Stimulated activated CD8-positive, alpha-beta memory T cell treated with anti-CD3 and anti-CD28 coated beads, Interleukin-15, amount 100 ng/mL, for 1 hour (primary cell): ENCODE measurements around the gene IQGAP1.
"Not testable (repeated sequence)": the region's sequence is repeated elsewhere in the genome, so short reads cannot be mapped to it uniquely, and the experiment has no call there.

Source experiments
- DNase-seq: peaks from one replicate; pipeline ENCODE4 v3.0.0-alpha.2; 2020; ENCODE audit warnings: low read depth

Gene IQGAP1

GRCh38 chr15:90411176-90411575 is 23.1 kb downstream of the IQGAP1 start:
- no peak for DNase-seq

- no peak for DNase-seq
Observed at GRCh38 chr15:90412356-90413194, 24.5 kb downstream of the IQGAP1 start.

- no peak for DNase-seq
Observed at GRCh38 chr15:90413411-90414379, 25.7 kb downstream of the IQGAP1 start.

GRCh38 chr15:90414408-90415028 is 26.5 kb downstream of the IQGAP1 start:
- DNase-seq, result no peak

GRCh38 chr15:90416052-90416451 is 28.0 kb downstream of the IQGAP1 start:
- DNase-seq, result not testable (repeated sequence)

GRCh38 chr15:90418627-90419026 is 30.6 kb downstream of the IQGAP1 start:
- no peak for DNase-seq

GRCh38 chr15:90419206-90419605 is 31.2 kb downstream of the IQGAP1 start:
- no peak for DNase-seq

- no peak for DNase-seq
Observed at GRCh38 chr15:90419738-90420406, 31.8 kb downstream of the IQGAP1 start.

GRCh38 chr15:90420451-90420850 is 32.4 kb downstream of the IQGAP1 start:
- DNase-seq, result no peak

GRCh38 chr15:90421527-90421926 is 33.5 kb downstream of the IQGAP1 start:
- DNase-seq, result no peak

GRCh38 chr15:90422043-90422442 is 34.0 kb downstream of the IQGAP1 start:
- no peak for DNase-seq

GRCh38 chr15:90422936-90423335 is 34.9 kb downstream of the IQGAP1 start:
- DNase-seq, result no peak

- no peak for DNase-seq
Observed at GRCh38 chr15:90423801-90424319, 35.8 kb downstream of the IQGAP1 start.

GRCh38 chr15:90425726-90426346 is 37.8 kb downstream of the IQGAP1 start:
- no peak for DNase-seq

- DNase-seq, result no peak
Observed at GRCh38 chr15:90427185-90427584, 39.1 kb downstream of the IQGAP1 start.

GRCh38 chr15:90432253-90432652 is 44.2 kb downstream of the IQGAP1 start:
- no peak for DNase-seq

GRCh38 chr15:90435652-90436337 is 47.8 kb downstream of the IQGAP1 start:
- DNase-seq, result no peak

GRCh38 chr15:90436952-90437351 is 48.9 kb downstream of the IQGAP1 start:
- DNase-seq, result no peak

- DNase-seq, result no peak
Observed at GRCh38 chr15:90437516-90437915, 49.5 kb downstream of the IQGAP1 start.

- no peak for DNase-seq
Observed at GRCh38 chr15:90439946-90440345, 51.9 kb downstream of the IQGAP1 start.

- DNase-seq, result no peak
Observed at GRCh38 chr15:90441027-90441426, 53.0 kb downstream of the IQGAP1 start.
